H1 (cell line): ENCODE data around the gene RFX2. TPM values are rescaled to one million over a fixed set of nuclear protein-coding genes. Genes with fewer than 3 reads are reported as not detected.

ENCODE experiments used
- CTCF ChIA-PET: fragments of 300-600 bp; sonication (Branson Sonifier 250); formaldehyde crosslinking; loops from one replicate; lab custom pipeline; 2021; ENCODE audit not compliant: partially characterized antibody; lab: Charles Lee
- POLR2A ChIA-PET: fragments of 300-600 bp; sonication (Branson Sonifier 250); formaldehyde crosslinking; loops from one replicate; lab custom pipeline; 2021; ENCODE audit warnings: inconsistent platforms; ENCODE audit not compliant: partially characterized antibody; lab: Charles Lee
- DNase-seq, 2 experiments: peaks; one replicate each; pipeline versions ENCODE4 v3.0.0 to v3.0.0-alpha.2; 2010 to 2022; ENCODE audit warnings: low spot score in 2 of 2, low read depth in 1 of 2, mixed read lengths in 1 of 2
- FAIRE-seq: peaks from 2 replicates; lab custom pipeline; 2011; peaks lifted over from hg19 to GRCh38; lab: Jason Lieb, UNC
- H2AFZ ChIP-seq: 2 replicates; pipeline ENCODE4 v1.8.1; 2012; ENCODE audit warnings: low read length, inconsistent platforms
- H2AK5ac ChIP-seq: 2 replicates; pipeline ENCODE4 v1.6.1; 2013; ENCODE audit warnings: low read depth, low read length
- H2BK120ac ChIP-seq: replicated peaks from 2 replicates; pipeline ENCODE3; 2013; ENCODE audit warnings: low read depth, low read length, inconsistent platforms
- H2BK12ac ChIP-seq: 2 replicates; pipeline ENCODE4 v1.6.1; 2013; ENCODE audit warnings: low read depth, low read length
- H2BK15ac ChIP-seq: 2 replicates; pipeline ENCODE4 v1.6.1; 2013; ENCODE audit warnings: low read length
- H2BK20ac ChIP-seq: 2 replicates; pipeline ENCODE4 v1.6.1; 2013; ENCODE audit warnings: low read length
- H2BK5ac ChIP-seq: 2 replicates; pipeline ENCODE4 v1.6.1; 2013; ENCODE audit warnings: low read depth, low read length
- H3K14ac ChIP-seq: 2 replicates; pipeline ENCODE4 v1.6.1; 2013; ENCODE audit warnings: inconsistent platforms; ENCODE audit not compliant: insufficient read length
- H3K18ac ChIP-seq: 2 replicates; pipeline ENCODE4 v1.6.1; 2013; ENCODE audit warnings: low read length; ENCODE audit errors: extremely low read depth
- H3K23ac ChIP-seq: 2 replicates; pipeline ENCODE4 v1.6.1; 2013; ENCODE audit warnings: inconsistent platforms; ENCODE audit not compliant: insufficient read length
- H3K23me2 ChIP-seq: 2 replicates; pipeline ENCODE4 v1.6.1; 2013; ENCODE audit warnings: low read depth, low read length
- H3K27ac ChIP-seq: 2 replicates; pipeline ENCODE4 v1.6.1; 2011; ENCODE audit warnings: low read depth, low read length, inconsistent platforms
- H3K27me3 ChIP-seq, 4 experiments: replicated peaks in 1 of 4; 1 replicate in 1 of 4; 2 replicates in 3 of 4; pipeline versions ENCODE4 v1.6.1 to v1.8.1; 2011 to 2013; ENCODE audit warnings: low read length in 3 of 4, mild to moderate bottlenecking in 3 of 4, inconsistent platforms in 2 of 4, mixed read lengths in 2 of 4, moderate library complexity in 1 of 4; ENCODE audit not compliant: control insufficient read depth in 3 of 4, insufficient read depth in 3 of 4; ENCODE audit errors: extremely low read depth in 1 of 4
- H3K36me3 ChIP-seq, 4 experiments: 2 replicates each; pipeline versions ENCODE4 v1.6.1 to v1.8.1; 2011 to 2013; ENCODE audit warnings: mild to moderate bottlenecking in 4 of 4, low read length in 3 of 4, moderate library complexity in 2 of 4, control low read depth in 1 of 4, inconsistent platforms in 1 of 4; ENCODE audit not compliant: insufficient read depth in 4 of 4, control insufficient read depth in 2 of 4
- H3K4ac ChIP-seq: replicated peaks from 2 replicates; pipeline ENCODE3; 2013; ENCODE audit warnings: low read length, low read depth, mixed read lengths, inconsistent platforms; ENCODE audit not compliant: insufficient read length
- H3K4me1 ChIP-seq, 4 experiments: replicated peaks in 1 of 4; 1 replicate in 1 of 4; 2 replicates in 3 of 4; pipeline versions ENCODE4 v1.6.1 to v1.8.1; 2011 to 2013; ENCODE audit warnings: low read length in 3 of 4, inconsistent platforms in 2 of 4, mixed read lengths in 1 of 4; ENCODE audit not compliant: insufficient read depth in 4 of 4, control insufficient read depth in 3 of 4
- H3K4me2 ChIP-seq, 2 experiments: 2 replicates each; pipeline versions ENCODE4 v1.6.1 to v1.8.1; 2011 to 2013; ENCODE audit warnings: low read depth in 2 of 2, low read length in 2 of 2, control low read depth in 1 of 2, inconsistent platforms in 1 of 2, mild to moderate bottlenecking in 1 of 2; ENCODE audit not compliant: insufficient read depth in 1 of 2
- H3K4me3 ChIP-seq, 4 experiments: fragments of 200-600, 300-600 bp in 1 of 4; sonication (generic), shearing (Covaris generic), sonication (Bioruptor Twin) in 1 of 4; 2 replicates each; pipeline versions ENCODE4 v1.5.1 to v1.8.1; 2011 to 2016; ENCODE audit warnings: low read length in 4 of 4, low read depth in 3 of 4, control low read depth in 2 of 4, inconsistent platforms in 2 of 4, mild to moderate bottlenecking in 2 of 4, mixed read lengths in 1 of 4, moderate library complexity in 1 of 4; ENCODE audit not compliant: insufficient read depth in 2 of 4; ENCODE audit errors: extremely low read depth in 1 of 4
- H3K56ac ChIP-seq: replicated peaks from 2 replicates; pipeline ENCODE3; 2013; ENCODE audit warnings: low read depth, mild to moderate bottlenecking, mixed read lengths, low read length, inconsistent platforms; ENCODE audit not compliant: insufficient read length
- H3K79me1 ChIP-seq: 2 replicates; pipeline ENCODE4 v1.6.1; 2013; ENCODE audit warnings: low read depth, low read length, control low read depth
- H3K79me2 ChIP-seq, 2 experiments: 2 replicates each; pipeline versions ENCODE4 v1.6.1 to v1.8.1; 2012 to 2013; ENCODE audit warnings: low read length in 2 of 2, mild to moderate bottlenecking in 2 of 2, inconsistent platforms in 1 of 2; ENCODE audit not compliant: insufficient read depth in 2 of 2, control insufficient read depth in 1 of 2
- H3K9ac ChIP-seq, 4 experiments: replicated peaks in 1 of 4; 1 replicate in 1 of 4; 2 replicates in 3 of 4; pipeline versions ENCODE4 v1.6.1 to v1.8.1; 2011 to 2013; ENCODE audit warnings: low read depth in 3 of 4, low read length in 3 of 4, control low read depth in 2 of 4, mild to moderate bottlenecking in 2 of 4, moderate library complexity in 2 of 4, inconsistent platforms in 1 of 4; ENCODE audit errors: extremely low read depth in 1 of 4
- H3K9me3 ChIP-seq, 2 experiments: 2 replicates each; pipeline versions ENCODE4 v1.6.1 to v1.8.1; 2012 to 2013; ENCODE audit warnings: mild to moderate bottlenecking in 2 of 2, moderate library complexity in 2 of 2, control low read depth in 1 of 2, inconsistent platforms in 1 of 2, low read depth in 1 of 2, low read length in 1 of 2, mixed read lengths in 1 of 2; ENCODE audit not compliant: insufficient read depth in 2 of 2
- H4K20me1 ChIP-seq, 2 experiments: replicated peaks in 1 of 2; 2 replicates each; pipeline versions ENCODE3 to v1.8.1; 2011 to 2013; ENCODE audit warnings: inconsistent platforms in 2 of 2, low read length in 2 of 2, mild to moderate bottlenecking in 1 of 2; ENCODE audit not compliant: insufficient read depth in 2 of 2, control insufficient read depth in 1 of 2
- H4K5ac ChIP-seq: 2 replicates; pipeline ENCODE4 v1.6.1; 2013; ENCODE audit warnings: low read length, low read depth, mixed read lengths, inconsistent platforms; ENCODE audit not compliant: insufficient read length
- H4K8ac ChIP-seq: 2 replicates; pipeline ENCODE4 v1.8.0; 2013; ENCODE audit warnings: mild to moderate bottlenecking, moderate library complexity, low read length, inconsistent platforms; ENCODE audit not compliant: insufficient read depth; ENCODE audit errors: extremely low read depth
- H4K91ac ChIP-seq: replicated peaks from 2 replicates; pipeline ENCODE3; 2013; ENCODE audit warnings: low read length, mixed read lengths, inconsistent platforms; ENCODE audit not compliant: insufficient read length
- HDAC6 ChIP-seq: IDR thresholded peaks from one replicate; pipeline ENCODE4 v1.7.1; 2012; ENCODE audit warnings: low read depth, mild to moderate bottlenecking, inconsistent platforms, low read length, moderate library complexity
- JUND ChIP-seq: IDR thresholded peaks from 2 replicates; pipeline ENCODE4 v1.6.1; 2011; ENCODE audit warnings: mild to moderate bottlenecking, improper control_type of control experiment, low read length
- WGBS, 2 experiments: shearing (Covaris generic) in 1 of 2; methylation state at CpG; one replicate each; pipeline versions ENCODE4 v1.1.6 to v1.1.7; 2013 to 2015; ENCODE audit warnings: low lambda C conversion rate in 2 of 2, mixed read lengths in 2 of 2, inconsistent platforms in 1 of 2, low coverage in 1 of 2, missing lambda C conversion rate in 1 of 2; ENCODE audit not compliant: insufficient replicate concordance in 2 of 2, insufficient coverage in 1 of 2, insufficient read length in 1 of 2; ENCODE audit errors: extremely low coverage in 1 of 2, missing lambda C conversion rate in 1 of 2; 5-methylcytosine and 5-hydroxymethylcytosine counted together
- polyA plus RNA-seq, 7 experiments: library from polyadenylated mRNA; depleted of rRNA in 3 of 7; stranded (reverse) in 5 of 7; unstranded in 2 of 7; fragments of >200 nt in 5 of 7; fragments of 200-250 nt in 2 of 7; gene quantifications; 1 replicate in 5 of 7; 2 replicates in 1 of 7; 4 replicates in 1 of 7; pipeline versions ENCODE4 v1.2.1 to v1.2.3, GENCODE V29; 2011 to 2013; ENCODE audit warnings: missing spikeins in 2 of 7, mixed read lengths in 2 of 7
- total RNA-seq: library from RNA; stranded (reverse); fragmentation: NEBNext Ultra II Directional; extraction: Animal tissue kit (Norgen Biotek cat#: 25700); gene quantifications from 2 replicates; pipeline ENCODE4 v1.2.1, GENCODE V29; 2021

The RFX2 gene
- total and polyA plus RNA-seq, 2 of the 8 experiments (the other 6 are each of a cell fraction or from before 2014, with no cell fraction given), result 4.8 to 5.3 TPM

- H3K4me1 ChIP-seq, result no peaks in the 10 kb centered on the region; a peak in 1 of 7 replicates
- no peaks in the 10 kb centered on the region for H3K36me3 ChIP-seq
- H3K4me3 ChIP-seq, result no peak overlapping the region
- no peak overlapping the region for H2BK12ac ChIP-seq
- no peak overlapping the region for H3K18ac ChIP-seq
- peaks cover 9 to 36% of the 10 kb centered on the region in 2 experiments for H3K9me3 ChIP-seq
- H3K56ac ChIP-seq, result no peak overlapping the region
- no peak overlapping the region for H3K14ac ChIP-seq
- no peak overlapping the region for H4K5ac ChIP-seq
- peaks cover 12% of the 10 kb centered on the region; the same call in 1 of the 2 replicates for H3K23me2 ChIP-seq
- no peaks in the 10 kb centered on the region for H3K79me1 ChIP-seq
- H4K20me1 ChIP-seq, result peaks cover 0 to 2% of the 10 kb centered on the region in 2 experiments
- no peak overlapping the region for H4K8ac ChIP-seq
- H2BK5ac ChIP-seq, result no peak overlapping the region; the same call in 1 of the 2 replicates
- ChIA-PET POLR2A (no interaction called here), CTCF (no interaction called here)
- no peak overlapping the region for H3K4ac ChIP-seq
- H4K91ac ChIP-seq, result no peak overlapping the region
- no peak overlapping the region for H3K27ac ChIP-seq
- FAIRE-seq (no peak), DNase-seq (no peak)
- peaks cover 0 to 4% (median 0%) of the 10 kb centered on the region in 4 experiments; a peak in 1 of 7 replicates for H3K27me3 ChIP-seq
- no peak overlapping the region; the same call in 1 of the 2 replicates for H2AK5ac ChIP-seq
- H3K79me2 ChIP-seq, result no peaks in the 10 kb centered on the region
- 90 to 100% methylated on average over 2 to 4 of the region's 4 CpGs for whole genome bisulfite sequencing, 2 experiments
- H3K9ac ChIP-seq, result no peak overlapping the region; a peak in 1 of 7 replicates
- H3K4me2 ChIP-seq, result no peak overlapping the region
- no peak overlapping the region; the same call in 1 of the 2 replicates for H2BK15ac ChIP-seq
- no peak overlapping the region for H2AFZ ChIP-seq
- no peak overlapping the region for H2BK20ac ChIP-seq
- TF ChIP-seq HDAC6, result no peak
- TF ChIP-seq JUND, result no peak
- no peak overlapping the region for H2BK120ac ChIP-seq
- H3K23ac ChIP-seq, result no peak overlapping the region
Observed at GRCh38 chr19:6132482-6132881, 22.2 kb upstream of the RFX2 start.
